D721Med (cell line): ENCODE measurements around the gene COL15A1.

ENCODE experiments used
- DNase-seq: peaks from one replicate; pipeline ENCODE4 v3.0.0; 2011; ENCODE audit warnings: low spot score; ENCODE audit not compliant: insufficient read length
- FAIRE-seq: peaks from 2 replicates; lab custom pipeline; 2011; peaks lifted over from hg19 to GRCh38; lab: Jason Lieb, UNC
- TF ChIP-seq, protein P1 (sequence below): IDR thresholded peaks from 2 replicates; pipeline ENCODE4 v1.5.1; 2012; ENCODE audit warnings: mild to moderate bottlenecking, control low read depth; ENCODE audit not compliant: insufficient read depth; ENCODE audit errors: missing control alignments

COL15A1 gene

DNA sequence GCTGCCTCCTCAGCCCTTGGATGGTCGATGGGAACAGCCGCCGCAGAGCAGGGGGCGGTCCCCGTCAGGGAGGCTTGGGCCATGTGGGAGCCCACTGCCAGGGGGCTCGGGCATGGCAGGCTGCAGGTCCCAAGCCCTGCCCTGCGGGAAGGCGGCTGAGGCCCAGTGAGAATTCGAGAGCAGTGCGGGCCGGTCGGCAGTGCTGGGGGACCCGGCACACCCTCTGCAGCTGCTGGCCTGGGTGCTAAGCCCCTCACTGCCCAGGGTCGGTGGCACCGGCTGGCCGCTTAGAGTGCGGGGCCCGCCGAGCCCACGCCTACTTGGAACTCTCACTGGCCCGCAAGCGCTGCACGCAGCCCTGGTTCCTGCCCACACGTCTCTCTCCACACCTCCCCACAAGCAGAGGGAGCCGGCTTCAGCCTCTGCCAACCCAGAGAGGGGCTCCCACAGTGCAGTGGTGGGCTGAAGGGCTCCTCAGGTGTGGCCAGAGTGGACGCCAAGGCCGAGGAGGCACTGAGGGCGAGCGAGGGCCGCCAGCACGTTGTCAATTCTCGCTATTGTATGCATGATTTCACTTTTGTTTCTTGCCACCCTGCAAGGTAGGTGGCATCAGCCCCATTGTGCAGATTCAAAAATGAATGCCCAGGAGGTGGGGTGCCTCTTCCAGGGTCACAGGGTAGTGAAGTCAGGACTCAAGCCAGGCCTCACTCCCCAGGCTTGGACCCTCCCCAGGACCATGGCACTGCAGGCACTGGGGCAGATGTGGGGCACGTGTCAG is 48.6 kb downstream of the COL15A1 start:
- DNase-seq (no peak), FAIRE-seq (no peak)
- TF ChIP-seq, protein P1, sequence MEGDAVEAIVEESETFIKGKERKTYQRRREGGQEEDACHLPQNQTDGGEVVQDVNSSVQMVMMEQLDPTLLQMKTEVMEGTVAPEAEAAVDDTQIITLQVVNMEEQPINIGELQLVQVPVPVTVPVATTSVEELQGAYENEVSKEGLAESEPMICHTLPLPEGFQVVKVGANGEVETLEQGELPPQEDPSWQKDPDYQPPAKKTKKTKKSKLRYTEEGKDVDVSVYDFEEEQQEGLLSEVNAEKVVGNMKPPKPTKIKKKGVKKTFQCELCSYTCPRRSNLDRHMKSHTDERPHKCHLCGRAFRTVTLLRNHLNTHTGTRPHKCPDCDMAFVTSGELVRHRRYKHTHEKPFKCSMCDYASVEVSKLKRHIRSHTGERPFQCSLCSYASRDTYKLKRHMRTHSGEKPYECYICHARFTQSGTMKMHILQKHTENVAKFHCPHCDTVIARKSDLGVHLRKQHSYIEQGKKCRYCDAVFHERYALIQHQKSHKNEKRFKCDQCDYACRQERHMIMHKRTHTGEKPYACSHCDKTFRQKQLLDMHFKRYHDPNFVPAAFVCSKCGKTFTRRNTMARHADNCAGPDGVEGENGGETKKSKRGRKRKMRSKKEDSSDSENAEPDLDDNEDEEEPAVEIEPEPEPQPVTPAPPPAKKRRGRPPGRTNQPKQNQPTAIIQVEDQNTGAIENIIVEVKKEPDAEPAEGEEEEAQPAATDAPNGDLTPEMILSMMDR: no peak

DNA sequence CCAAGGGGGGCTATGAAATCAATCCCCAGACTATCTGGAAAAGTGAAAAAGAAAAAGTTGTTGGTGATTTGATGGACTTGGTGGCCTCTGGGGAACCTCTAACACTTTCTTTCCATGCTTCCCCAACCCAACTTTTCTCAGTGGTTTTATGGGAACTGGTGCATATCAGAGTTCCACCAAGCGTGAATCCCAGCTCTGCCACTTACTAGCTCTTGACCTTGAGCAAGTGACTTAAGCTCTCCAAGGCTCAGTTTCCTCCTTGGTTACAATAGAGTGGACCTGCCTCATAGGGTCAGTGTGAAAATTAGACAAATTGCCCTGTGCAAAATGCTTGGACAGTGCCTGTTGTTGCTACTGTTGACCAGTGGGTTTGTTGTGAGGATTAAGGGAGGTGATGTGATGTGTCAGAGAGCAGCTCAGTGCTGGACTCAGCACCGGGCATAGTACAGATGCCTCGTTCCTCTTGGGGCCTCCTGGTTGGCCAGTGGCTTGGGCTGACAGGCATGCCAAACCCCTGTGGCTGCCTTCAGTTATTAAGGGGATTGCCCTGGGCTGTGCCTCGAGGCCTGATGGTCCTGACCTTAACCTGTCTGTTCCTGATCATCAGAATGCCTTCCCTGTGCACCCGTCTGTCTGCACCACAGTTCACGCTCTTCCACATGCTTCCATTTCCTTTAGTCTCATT is 49.3 kb downstream of the COL15A1 start:
- TF ChIP-seq, protein P1: no peak
- FAIRE-seq (no peak), DNase-seq (no peak)

DNA sequence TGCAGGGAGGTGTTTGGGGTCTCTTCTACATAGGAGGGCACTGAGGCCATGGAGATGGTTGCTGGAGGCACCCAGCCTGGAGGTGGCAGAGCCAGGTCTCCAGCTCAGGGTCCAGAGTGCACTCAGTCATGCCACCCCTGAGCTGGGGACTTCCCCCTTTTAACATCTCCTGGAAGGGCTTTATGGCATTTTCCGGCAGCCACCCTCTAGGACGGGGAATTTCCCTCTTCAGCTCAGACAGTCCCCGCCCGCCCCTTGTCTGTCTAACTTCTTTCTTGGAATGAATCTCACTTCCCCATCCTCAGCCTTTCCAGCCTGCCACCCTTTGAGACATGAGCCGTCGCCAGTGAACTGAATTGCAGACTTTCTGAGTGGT is 49.9 kb downstream of the COL15A1 start:
- no peak for FAIRE-seq
- no peak for DNase-seq
- TF ChIP-seq, protein P1: no peak

DNA sequence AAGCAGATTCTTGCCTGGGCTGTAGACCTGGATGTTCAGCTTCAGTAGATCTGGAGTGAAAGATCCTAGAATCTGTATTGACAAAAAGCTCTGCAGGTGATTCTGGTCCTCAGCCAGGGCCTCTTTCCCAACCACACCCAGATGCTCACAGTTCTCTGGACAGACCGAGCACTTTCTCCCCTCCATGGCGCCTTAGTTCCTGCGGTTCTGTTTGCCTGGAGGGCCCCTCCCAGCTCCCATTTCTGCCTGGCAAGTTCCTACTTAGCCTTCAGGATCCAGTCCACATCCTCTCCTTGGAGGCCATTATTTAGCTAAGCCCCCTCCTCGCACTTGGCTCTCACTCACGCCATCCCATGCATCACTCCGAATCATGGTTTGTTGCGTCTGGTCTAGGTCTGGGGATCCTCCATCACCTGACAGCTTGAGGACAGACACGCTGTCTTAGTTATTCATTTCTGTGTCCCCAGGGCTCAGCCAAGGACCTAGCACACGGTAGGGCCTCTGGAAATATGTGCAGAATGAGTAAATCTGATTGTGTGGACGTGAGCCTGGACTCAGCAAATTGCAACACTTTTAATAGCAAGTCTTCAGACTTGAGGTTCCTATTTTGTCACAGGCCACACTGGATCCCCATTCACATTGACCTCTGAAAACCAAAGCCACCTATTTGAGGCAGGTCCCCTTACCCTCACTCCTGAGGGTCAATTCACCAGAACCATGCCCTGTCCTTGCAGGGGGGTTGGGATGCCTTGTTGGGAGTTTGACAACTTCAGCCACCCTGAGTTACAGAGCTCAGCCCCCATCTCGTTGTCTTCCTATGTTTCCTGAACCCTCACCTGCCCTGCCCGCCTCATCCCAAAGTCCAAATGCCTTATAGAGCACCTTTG is 50.7 kb downstream of the COL15A1 start:
- TF ChIP-seq, protein P1: no peak
- FAIRE-seq (no peak), DNase-seq (no peak)

DNA sequence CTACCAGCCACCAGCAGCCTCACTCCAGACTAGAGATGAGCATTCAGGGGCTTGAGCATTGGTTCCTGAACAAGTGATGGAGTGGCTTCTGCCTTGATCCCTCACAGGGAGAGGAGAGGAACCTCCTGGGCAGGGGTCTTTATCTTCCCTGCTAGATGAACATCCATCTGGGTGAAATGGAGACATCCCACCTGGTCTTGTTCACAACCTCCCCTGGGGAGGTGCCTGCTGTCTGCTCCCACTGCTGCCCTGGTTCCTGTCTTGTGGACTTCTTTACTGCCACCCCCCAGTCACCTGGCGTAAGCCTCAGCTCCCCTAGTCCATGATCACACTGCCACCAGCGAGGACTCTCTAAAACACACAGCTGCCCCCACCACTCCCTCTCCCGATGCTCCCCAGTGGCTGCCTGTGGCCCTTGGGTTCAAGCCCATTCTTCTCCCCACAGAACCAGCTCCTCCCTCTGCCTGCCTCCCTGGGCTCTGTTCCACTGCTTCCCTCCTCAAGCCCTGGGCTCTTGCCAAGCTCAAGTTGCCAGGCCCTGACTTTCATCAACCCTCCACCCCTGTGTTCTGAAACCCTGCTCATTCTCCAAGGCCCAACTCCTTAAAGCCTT is 51.5 kb downstream of the COL15A1 start:
- TF ChIP-seq, protein P1: no peak
- FAIRE-seq (no peak), DNase-seq (no peak)

DNA sequence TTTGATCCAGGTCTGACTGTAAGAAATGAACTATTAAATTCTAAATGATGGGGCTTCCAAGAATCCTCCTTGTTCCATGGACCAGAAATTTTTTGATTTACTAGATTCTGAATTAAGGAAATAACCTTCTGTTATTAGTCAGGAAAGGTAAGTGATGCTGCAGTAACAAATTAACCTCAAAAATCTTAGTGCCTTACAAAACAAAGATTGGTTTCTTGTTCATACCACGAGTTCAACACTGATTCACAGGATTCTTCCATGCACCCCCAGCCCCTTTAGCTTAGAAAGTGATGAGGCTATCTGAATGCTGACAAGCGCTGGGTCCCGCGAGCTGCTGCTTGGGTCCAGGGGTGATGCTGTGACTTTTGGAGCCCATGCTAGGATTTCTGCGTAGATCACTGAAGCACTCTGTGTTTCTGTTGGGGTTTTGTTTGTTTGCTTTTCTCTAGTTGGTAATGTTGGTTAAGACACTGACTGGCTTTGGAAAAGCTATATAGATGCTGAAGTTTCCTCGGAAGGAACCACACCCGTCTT is 52.3 kb downstream of the COL15A1 start:
- FAIRE-seq (no peak), DNase-seq (no peak)
- TF ChIP-seq, protein P1: no peak
